Progenitor cell of endocrine pancreas (in vitro differentiated cells): ENCODE measurements around the gene DNAJC25. TPM values are rescaled to one million over a fixed set of nuclear protein-coding genes. Genes with fewer than 3 reads are reported as not detected.

Experiments
- DNase-seq: peaks from one replicate; pipeline ENCODE4 v3.0.0; 2021; ENCODE audit warnings: low spot score; ENCODE audit not compliant: unreplicated experiment
- H3K27ac Mint-ChIP-seq: 2 replicates; pipeline ENCODE4 v1.8.0; 2021; ENCODE audit warnings: mild to moderate bottlenecking, moderate library complexity, mixed read lengths
- H3K27me3 Mint-ChIP-seq: 2 replicates; pipeline ENCODE4 v1.8.0; 2021; ENCODE audit warnings: mixed read lengths
- H3K36me3 Mint-ChIP-seq: 2 replicates; pipeline ENCODE4 v1.8.0; 2022; ENCODE audit warnings: mixed read lengths; ENCODE audit not compliant: insufficient read depth
- H3K4me1 Mint-ChIP-seq: 2 replicates; pipeline ENCODE4 v1.8.0; 2021; ENCODE audit warnings: low read depth, mixed read lengths
- H3K4me3 Mint-ChIP-seq: 2 replicates; pipeline ENCODE4 v1.8.0; 2021; ENCODE audit warnings: low read depth, mild to moderate bottlenecking, moderate library complexity, mixed read lengths
- H3K9me3 Mint-ChIP-seq: 2 replicates; pipeline ENCODE4 v1.8.0; 2021; ENCODE audit warnings: low read depth, mixed read lengths
- CTCF ChIP-seq: fragments of 200-600 bp; sonication (generic); IDR thresholded peaks from one replicate; pipeline ENCODE4 v1.5.0; 2021; ENCODE audit warnings: antibody characterized with exemption, mild to moderate bottlenecking; ENCODE audit not compliant: unreplicated experiment
- total RNA-seq: library from RNA; stranded (reverse); gene quantifications from 2 replicates; pipeline ENCODE4 v1.2.1, GENCODE V29; 2021

Gene DNAJC25
- total RNA-seq, 1 donor from 2014 or later = 8.5 TPM

- H3K36me3 Mint-ChIP-seq = peaks cover 13% of the 10 kb centered on the region
- no peak for DNase-seq
- H3K4me1 Mint-ChIP-seq = no peaks in the 10 kb centered on the region
- no peak overlapping the region for H3K4me3 Mint-ChIP-seq
- TF ChIP-seq CTCF = no peak
- no peak overlapping the region for H3K27ac Mint-ChIP-seq
- H3K9me3 Mint-ChIP-seq = peaks cover 3% of the 10 kb centered on the region
- no peaks in the 10 kb centered on the region for H3K27me3 Mint-ChIP-seq
Measured at GRCh38 chr9:111679199-111679598, 48.1 kb downstream of the DNAJC25 start.

GRCh38 chr9:111683392-111683791, 52.3 kb downstream of the DNAJC25 start:
- no peak overlapping the region for H3K27ac Mint-ChIP-seq
- H3K4me3 Mint-ChIP-seq = no peak overlapping the region
- peaks cover 11% of the 10 kb centered on the region for H3K36me3 Mint-ChIP-seq

GRCh38 chr9:111691672-111692329, 60.7 kb downstream of the DNAJC25 start:
- Mint-ChIP-seq H3K4me1 (peaks cover 9% of the 10 kb centered on the region), H3K9me3 (no peaks in the 10 kb centered on the region), H3K27ac (no peak overlapping the region), H3K27me3 (no peaks in the 10 kb centered on the region), H3K36me3 (no peaks in the 10 kb centered on the region), H3K4me3 (no peak overlapping the region)
- no peak for DNase-seq
- TF ChIP-seq CTCF = peak; percentile 45

More at GRCh38 chr9:111683392-111683791, 52.3 kb downstream of the DNAJC25 start:
- Mint-ChIP-seq H3K9me3 (peaks cover 3% of the 10 kb centered on the region), H3K4me1 (peaks cover 8% of the 10 kb centered on the region), H3K27me3 (no peaks in the 10 kb centered on the region)
- no peak for TF ChIP-seq CTCF
- no peak for DNase-seq

- TF ChIP-seq CTCF = no peak
Measured at GRCh38 chr9:111696796-111697195, 65.7 kb downstream of the DNAJC25 start.

GRCh38 chr9:111700776-111701175, 69.6 kb downstream of the DNAJC25 start:
- Mint-ChIP-seq H3K36me3 (peaks cover 2% of the 10 kb centered on the region), H3K4me3 (no peak overlapping the region), H3K9me3 (peaks cover 11% of the 10 kb centered on the region), H3K27ac (no peak overlapping the region), H3K27me3 (no peaks in the 10 kb centered on the region), H3K4me1 (peaks cover 5% of the 10 kb centered on the region)
- DNase-seq = no peak
- no peak for TF ChIP-seq CTCF

More at GRCh38 chr9:111696796-111697195, 65.7 kb downstream of the DNAJC25 start:
- H3K9me3 Mint-ChIP-seq = peaks cover 11% of the 10 kb centered on the region
- no peaks in the 10 kb centered on the region for H3K27me3 Mint-ChIP-seq
- H3K36me3 Mint-ChIP-seq = peaks cover 2% of the 10 kb centered on the region
- peaks cover 5% of the 10 kb centered on the region for H3K4me1 Mint-ChIP-seq
- H3K4me3 Mint-ChIP-seq = no peak overlapping the region
- no peak overlapping the region for H3K27ac Mint-ChIP-seq
- no peak for DNase-seq

Other genes with a start within 250 kb of the DNAJC25 start
- gene ECPAS, start 147.0 kb upstream of the DNAJC25 start, total RNA-seq = 116 and 117 TPM in 2 replicates
- 20.3 and 21.7 TPM in 2 replicates for gene ZNF483, start 106.2 kb upstream of the DNAJC25 start, total RNA-seq
- 50.1 and 53.2 TPM in 2 replicates for gene PTGR1, start 31.7 kb upstream of the DNAJC25 start, total RNA-seq
- gene GNG10, start 30.3 kb downstream of the DNAJC25 start, total RNA-seq = 27.5 and 32.2 TPM in 2 replicates
- gene SHOC1, start 163.6 kb downstream of the DNAJC25 start, total RNA-seq = not detected in 2 replicates